CD4-positive, alpha-beta T cell treated with Interleukin-17A for 4 hours (primary cell): ENCODE measurements around the gene WWOX.

ENCODE experiments used
- DNase-seq: peaks from one replicate; pipeline ENCODE4 v3.0.0-alpha.2; 2020; ENCODE audit warnings: mixed read lengths

Gene WWOX

DNA sequence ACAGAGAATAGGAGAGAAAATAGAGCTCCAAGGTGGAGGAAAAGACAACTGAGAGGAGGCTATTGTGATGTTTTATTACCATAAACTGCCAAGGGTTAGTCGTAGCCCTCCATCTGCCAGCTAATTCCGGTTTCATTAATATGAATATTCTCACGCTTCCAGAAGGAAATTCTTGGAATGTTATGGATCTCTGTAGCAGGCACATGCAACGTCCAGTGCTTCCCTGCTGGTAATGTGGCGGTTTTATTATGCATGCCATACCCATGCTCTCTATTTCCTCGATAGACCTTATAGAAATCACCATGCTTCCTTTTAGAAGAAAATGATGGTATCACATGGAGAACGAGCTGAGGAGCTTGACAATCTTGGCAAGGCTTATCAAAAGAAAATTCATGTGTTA, 1037.5 kb downstream of the WWOX start:
- no peak for DNase-seq

DNA sequence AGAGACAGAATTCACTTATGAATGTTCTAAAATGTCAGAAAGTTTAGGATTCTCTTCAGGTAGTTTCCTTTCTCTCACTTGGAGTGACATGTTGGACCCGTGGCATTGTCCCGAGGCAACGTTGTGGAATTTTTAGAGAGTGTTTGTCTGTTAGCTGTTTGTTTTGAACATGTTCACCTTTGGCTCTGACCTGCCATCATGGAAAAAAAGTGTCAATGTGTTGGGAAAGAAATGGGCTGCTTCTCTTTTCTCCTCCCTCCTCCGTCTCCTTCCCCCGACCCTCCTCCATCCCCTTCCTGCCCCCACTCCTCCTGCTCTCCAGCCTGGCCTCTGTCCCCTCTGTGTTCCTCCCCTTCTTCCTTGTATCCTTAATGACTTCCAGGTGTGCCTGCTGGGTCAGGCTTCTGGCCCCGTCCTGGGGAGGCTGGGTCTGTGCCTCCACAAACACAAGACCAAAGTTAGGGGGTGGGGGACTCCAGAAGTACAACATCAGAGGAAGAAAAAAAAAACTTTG, 1038.0 kb downstream of the WWOX start:
- DNase-seq = no peak

DNA sequence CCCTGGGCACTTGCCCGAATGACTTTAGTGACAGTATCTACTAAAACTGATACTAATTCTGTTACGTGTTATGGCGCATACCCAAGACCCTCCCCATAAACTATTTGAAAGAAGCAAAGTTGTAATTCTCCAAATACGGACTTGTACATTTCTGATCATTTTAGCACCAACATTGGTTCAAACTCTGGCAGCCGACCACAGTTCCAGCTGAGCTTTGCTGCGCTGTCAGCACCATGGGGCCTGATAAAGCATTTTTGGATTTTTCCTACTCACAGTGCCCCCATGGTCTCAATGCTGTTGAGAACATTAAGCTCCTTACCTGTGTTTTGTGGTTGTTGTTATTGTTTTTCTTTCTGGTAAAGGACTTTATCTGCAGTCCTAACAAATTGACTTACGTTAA, 1040.3 kb downstream of the WWOX start:
- DNase-seq = no peak

DNA sequence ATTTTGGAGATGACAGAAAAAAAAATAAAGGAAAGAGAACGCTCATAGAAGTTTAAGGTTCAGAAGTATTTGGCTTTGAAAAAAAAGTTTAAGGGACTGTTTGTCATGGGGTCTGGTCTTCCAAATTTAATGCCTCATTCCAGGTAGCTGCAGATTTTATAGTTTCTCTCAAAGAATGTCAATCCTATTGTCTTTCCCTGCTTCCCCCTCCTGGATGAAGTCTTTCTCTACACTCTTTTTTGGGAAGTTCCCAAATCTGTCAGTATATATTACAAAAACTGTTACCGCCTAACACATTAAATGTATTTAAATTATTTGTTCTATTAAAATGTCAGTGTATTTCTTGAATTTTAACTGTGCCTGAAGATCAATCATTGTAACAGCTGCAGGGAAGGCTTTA, 1043.6 kb downstream of the WWOX start:
- DNase-seq = no peak

DNA sequence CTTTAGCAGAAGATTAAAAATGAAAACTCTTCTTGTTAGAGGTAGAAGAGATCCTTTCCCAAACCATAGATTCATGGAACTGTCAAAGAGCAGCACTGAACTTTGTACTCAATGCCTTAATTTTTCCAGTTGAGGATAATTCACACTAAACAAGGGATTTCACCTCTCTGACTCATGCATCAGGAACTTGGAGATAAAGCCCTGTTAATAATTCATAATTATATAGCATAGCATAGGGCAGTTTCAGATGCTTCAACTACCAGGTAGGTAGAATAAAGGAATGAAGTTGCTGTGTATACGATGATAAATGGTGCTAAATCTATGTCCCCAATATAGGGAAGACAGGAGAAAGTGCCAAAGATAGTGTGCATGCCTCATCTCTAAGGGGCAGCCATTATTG, 1050.7 kb downstream of the WWOX start:
- no peak for DNase-seq

DNA sequence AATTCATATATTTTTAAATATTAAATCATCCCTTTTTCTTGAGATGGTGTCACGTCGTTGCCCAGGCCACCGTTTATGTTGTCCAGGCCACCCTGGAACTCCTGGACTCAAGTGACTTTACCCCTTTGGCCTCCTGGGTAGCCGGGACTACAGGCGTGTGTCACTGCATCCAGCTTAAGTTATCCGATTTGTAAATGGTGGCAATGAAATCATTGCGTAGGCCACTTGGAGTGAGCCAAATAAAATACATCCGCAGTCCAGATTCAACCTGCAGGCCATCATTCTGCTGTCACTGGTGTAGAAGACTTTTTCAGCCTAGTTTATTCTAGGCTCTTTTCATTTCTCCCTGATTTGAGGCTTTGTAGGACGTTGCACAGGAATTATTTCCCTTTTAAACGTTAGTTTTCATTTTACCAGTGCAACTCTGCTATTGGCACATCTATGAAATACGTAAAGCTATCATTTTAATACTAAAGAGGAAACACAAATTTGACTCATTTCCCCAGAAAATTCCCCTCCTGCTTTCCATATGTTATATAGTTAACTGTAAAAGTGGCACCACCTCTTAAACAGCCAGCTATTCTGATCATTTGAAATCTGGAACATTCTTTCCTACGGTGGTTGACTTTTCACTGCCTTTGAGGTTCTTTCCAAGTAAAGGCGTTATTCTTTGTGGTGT, 1051.3 kb downstream of the WWOX start:
- DNase-seq = no peak

DNA sequence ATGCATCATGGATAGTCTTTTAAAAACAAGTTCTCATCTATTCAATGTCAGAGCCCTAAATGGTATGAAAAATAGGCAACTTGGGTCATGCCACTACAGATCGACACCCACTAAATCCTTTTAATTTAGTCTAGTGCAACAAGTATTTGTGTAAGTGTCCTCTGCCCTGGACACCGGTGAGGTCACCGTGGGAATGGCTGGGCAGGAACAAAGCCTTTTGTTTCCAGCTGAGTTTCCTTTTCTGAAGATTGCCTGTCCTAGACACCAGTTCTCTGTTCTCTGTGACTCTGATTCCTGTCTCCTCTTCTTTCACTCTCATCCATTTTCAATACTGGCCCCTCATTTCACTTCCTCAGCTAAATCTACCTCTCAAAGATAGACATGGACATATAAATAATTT, 1054.6 kb downstream of the WWOX start:
- DNase-seq = no peak

DNA sequence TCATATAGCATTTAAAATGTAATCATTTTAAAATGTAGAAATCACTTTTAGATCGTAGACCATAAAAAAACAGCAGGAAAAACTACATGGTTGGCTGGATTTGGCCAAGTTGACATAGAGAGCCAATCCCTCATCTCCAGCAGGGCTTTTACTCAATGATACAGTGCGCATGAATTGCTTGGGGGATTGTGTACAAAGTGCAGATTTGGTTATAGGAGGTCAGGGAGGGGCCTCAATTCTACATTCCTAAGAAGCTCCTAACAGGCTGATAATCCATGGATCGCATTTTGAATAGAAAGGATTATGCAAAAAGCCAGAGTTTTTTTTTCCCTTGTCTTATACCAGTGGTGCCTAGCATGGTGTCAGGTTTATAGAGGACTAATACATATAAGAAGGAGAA, 1056.0 kb downstream of the WWOX start:
- no peak for DNase-seq

DNA sequence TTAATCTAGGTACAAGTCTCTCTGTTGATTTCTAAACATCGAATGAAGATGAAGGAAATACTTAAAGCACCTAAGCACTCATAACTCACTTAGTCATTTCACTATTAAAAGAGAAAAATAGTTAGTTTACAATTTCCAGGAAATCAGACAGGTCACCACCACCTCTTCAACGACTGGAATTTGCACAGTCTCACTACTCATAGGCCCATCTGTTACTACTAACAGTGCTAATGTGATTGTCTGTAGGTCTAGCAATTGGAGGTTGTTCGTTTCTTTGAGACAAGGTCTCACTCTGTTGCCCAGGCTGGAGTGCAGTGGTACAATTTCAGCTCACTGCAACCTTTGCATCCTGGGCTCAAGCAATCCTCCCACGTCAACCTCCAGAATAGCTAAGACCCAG, 1056.5 kb downstream of the WWOX start:
- DNase-seq = no peak

DNA sequence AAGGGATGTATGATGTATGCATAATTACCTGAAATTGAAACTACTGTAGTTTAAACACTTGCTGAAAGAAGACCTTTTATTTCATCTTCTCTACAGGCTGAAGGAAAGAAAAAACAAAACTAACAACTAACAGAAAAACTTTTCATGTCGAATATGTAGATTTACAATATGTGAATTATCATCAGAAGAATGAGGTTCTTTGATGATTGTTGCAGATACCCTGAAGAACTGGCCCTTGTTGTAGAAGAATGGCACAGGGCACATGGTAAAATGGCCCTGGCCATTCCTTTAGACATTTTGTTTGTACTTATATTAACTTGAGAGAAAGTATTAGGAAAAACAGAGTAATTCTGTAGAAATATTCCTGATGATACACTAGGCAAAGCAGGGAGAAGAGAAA, 1057.3 kb downstream of the WWOX start:
- no peak for DNase-seq

DNA sequence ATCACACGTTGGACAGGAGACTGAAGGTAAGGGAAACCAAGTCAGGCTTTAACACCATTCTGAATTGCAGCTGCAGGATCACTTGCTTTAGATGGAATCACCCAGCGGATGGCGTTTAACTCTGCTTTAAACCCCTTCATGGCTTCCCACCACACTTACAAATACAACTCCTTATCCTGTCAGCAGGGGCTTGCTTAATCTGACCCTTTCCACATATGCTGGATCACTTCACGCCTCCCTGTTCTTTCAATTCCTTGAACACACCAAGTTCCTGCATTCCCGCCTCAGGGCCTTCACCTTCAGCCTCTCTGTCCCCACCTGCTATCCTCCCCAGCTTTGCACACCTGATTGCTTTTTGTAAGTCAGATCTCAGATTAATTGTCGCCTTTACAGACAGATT, 1058.9 kb downstream of the WWOX start:
- DNase-seq = no peak

DNA sequence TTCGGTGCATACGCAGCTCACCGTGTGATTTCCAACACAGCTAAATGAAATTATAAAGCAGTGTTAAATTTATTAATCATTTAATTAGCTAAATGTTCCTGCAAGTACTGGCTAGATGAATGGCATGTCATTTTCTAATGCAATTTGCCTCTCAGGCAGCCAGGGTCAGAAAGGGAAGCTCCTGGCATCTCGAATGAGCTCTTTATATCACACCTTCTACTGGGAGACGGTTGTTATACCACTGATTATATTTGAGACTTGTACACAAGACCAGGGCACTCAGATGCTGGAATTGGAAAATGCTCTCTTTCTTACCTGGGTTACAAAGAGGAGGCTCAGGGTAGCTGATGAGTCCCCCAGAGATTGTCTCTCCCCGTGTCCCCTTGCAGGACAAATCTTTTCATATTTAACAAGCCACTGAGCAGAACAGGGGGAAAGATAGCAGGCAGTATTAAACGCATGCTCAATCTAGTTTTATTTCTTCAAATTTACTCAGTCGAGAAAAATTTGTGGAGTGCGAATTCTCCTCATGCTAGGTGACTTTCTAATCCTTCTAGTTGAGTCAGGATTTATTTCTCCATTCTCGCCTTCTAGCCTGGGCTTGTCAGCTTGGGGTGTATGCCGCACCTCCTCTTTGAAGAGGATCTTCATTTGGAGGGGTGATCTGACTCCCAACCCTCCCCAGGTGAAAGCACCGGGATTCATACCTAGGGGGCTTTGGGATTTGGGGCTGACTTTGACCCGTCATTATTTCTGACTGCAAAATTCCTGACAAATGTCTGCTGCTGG, 1060.0 kb downstream of the WWOX start:
- no peak for DNase-seq

DNA sequence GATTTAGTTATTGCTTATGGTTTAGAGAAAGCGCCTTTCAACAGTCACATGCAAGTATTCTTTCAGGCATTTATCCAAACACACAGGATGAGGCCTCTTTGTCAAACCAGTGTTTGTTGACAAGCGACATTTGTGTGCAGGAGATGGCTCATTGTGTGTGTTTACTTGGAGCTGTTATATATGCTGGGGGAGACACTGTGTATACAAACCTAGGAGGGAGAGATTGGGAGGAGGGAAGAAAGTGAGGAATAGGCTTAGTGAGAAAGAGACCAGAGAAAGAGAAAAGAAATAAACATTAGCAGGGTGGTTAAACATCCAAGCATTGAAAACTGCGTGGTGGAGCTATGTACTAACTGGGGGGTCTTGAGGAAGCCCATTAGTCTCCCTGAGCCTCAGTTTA, 1063.5 kb downstream of the WWOX start:
- DNase-seq = no peak

DNA sequence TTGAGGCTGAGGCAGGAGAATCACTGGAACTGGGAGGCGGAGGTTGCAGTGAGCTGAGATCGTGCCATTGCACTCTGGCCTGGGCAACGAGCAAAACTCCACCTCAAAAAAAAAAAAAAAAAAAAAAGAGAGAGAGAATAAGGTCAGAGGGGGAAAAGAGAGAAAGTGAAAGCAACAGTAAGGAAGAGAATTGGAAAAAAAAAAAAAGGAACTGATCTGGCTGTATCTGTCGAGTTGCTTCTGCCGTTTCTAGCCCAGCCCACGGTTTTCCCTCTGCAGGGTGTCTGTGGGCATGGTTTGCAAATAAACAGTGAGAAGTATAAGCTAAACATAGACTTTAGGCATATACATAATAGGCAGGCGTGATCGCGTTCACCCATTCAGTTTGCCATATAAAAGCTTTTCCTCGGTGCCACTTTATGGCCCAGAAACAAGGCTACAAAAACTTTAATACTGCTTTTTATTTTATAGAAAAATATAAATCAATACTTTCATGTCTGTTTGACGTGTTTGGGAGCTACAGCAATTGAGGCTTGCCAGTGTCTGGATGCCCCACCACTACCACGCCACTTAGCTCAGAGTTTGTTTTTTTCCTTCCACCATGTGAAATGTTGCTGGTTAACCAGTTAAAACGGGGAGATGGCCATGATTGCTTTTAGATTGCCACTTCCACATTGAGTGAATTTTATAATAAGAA, 1064.4 kb downstream of the WWOX start:
- DNase-seq = no peak

DNA sequence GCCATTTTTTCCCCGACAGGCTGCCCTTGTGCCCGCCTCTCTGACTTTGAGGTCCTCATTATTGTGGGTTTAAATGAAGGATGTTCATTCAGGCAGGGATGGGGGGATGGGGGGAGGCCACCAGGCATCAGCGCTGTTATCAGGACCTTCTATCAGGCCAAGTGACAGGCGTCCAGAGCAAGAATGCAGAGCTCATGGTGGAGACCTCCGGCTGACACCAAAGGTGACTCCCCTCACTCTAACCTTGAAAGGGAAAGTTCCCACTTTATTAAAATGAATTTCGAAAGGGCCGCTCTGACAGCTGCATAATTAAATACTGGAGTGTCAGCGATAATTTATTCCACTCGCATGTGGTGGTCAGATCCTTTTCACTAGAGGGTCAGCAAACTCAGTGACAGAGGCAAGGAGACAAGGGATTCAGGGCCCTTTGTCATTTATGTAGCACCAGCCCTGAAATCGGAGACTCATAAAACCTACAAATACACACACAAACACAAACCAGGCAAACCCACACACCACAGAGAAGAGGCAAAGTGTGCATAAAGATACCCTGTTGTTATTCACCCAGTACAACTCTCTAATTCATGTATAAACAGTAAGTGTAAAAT, 1065.0 kb downstream of the WWOX start:
- DNase-seq = no peak

DNA sequence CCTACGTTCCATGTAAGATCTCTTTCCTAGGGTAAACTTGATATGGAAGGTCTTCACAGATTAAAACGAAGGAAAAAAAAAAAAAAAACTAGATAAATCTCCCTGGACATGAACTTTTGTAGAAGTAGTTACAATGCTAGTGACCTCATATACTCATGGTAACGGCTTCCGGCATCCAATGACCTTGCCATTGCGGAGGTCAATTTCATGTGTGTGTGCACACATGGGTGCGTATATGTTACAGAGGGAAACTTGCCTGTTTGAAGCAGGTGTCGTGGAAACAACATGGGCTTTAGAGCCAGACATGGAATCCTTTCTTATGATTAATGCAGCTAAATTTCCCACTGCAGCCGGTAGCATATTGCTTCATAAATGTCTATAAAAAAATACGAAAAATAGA, 1065.6 kb downstream of the WWOX start:
- no peak for DNase-seq

DNA sequence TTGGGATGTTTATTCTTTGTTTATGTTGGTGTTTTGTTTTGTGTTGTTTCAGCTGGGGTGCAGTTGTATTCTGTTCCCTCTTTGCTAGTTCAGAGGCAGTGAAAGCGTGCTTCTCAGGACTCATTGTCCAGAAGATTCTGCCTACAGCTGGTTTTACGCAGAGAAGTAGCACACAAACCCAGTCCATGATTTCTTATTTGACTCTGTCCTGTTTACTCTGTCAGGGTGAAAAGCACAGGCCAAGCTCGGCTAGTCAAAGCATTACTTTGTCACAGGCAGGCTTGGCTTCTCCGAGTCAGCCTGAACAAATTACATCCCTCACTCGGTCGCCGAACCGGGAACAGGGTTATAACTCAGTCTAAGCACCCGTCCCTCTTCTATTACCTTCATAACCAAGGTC, 1066.1 kb downstream of the WWOX start:
- DNase-seq = no peak

DNA sequence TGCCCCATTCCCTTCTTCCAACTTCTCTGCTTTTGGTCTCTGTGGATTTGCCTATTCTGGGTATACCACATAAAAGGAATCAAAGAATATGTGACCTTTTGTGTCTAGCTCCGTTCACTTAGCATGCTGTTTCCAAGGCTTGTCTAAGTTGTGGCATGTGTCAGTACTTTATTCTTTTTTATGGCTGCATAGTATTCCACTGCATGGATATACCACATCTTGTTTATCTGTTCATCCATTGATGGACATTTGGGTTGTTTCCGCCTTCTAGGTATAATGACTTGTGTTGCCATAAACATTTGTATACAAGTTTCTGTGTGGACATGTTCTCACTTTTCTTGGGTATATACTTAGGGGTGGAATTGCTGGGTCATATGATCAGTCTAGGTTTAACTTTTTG, 1068.4 kb downstream of the WWOX start:
- no peak for DNase-seq

DNA sequence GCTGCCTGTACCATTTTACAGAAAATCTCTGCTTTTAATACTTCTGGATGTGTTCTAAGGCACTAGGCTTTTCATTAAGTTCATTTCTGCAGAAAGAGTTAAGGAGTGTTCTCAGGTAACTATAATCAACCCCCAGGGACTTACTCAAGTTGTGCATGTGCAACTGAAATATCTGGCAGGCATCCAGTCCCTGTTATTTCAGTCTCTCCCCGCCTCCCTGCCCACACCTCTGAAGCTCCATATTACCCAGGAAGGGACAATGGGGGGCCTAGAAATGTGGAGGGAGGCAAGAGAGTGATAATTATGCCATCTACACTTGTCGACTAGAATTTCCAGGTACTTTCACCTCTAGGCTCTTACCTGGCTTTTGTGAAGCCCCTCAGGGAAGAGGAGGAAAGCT, 1068.9 kb downstream of the WWOX start:
- DNase-seq = no peak

DNA sequence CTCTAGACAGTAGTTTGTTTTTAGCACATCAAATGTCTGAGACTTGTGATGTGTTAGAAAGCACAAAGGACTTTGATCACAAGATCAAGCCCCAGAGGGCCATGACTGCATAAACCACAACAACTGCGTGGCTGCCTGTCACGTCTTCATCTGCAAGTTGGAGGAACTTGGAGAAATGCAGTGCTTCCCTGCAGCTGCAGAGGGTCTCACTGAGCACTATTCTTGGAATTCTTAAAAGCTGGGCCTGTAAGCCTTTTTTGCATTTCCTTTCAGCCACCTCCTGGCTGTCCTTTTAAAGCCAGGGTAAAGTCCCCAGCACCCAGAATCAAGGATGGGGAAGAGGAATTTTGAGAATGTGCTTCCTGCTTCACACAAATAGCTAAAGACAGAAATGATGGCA, 1069.8 kb downstream of the WWOX start:
- peak; percentile 10 for DNase-seq

DNA sequence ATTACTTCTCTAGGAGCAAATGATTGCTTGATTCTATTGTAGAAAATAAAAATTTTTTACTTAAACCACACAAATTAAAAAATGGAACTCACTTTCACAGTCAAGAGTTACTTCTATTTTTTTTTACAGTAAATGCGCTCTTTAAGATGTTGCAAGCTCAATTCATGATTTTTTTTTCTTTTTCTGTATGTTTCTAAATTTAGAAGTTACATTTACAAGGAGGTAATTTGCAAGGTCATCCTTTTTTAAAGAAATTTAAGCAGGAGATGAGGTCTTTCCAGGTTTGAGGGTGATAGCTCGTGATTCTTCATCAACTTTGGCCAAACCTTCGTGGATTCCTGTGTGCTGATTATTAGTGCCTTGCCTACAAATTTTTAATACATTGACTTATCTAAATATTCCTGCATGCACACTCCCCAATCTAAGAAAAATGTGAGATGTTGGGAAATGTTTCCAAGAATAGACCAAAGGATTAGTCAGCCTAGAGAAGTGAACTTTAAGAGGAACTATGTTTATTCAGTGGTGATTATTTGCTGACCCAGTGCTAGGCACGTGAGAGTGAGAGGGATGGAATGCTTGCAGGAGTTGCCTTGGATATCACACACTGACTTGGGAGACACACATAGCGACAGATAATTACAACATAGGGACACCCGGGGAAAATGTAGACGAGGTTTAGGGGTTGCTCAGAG, 1071.2 kb downstream of the WWOX start:
- DNase-seq = no peak

DNA sequence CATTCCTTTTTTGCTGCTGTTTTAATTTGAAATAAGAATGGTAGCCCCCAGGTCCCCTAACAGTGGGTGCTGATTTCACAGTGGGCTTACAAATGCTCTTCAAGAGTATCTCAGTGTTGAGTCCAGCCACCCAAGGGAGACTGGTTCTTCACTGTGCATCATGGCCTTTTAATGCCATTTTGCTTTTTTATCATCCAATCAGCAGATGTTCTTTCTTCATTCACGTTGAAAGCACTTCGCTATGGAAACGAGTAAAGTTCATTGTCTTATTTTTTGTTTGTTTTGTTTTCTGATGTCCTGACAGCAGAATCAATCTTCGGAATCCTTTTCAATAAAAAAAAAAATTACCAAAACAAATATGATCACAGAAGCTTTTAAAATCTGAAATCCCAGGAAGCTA, 1072.0 kb downstream of the WWOX start:
- no peak for DNase-seq
